ENCODE measurements around the gene GGCT. TPM values are rescaled to one million over a fixed set of nuclear protein-coding genes. Genes with fewer than 3 reads are reported as not detected.
"Not testable (repeated sequence)": the region's sequence is repeated elsewhere in the genome, so short reads cannot be mapped to it uniquely, and the experiment has no call there.

Gene GGCT
- total RNA-seq, 1 donor from 2014 or later, result 160 TPM

DNA sequence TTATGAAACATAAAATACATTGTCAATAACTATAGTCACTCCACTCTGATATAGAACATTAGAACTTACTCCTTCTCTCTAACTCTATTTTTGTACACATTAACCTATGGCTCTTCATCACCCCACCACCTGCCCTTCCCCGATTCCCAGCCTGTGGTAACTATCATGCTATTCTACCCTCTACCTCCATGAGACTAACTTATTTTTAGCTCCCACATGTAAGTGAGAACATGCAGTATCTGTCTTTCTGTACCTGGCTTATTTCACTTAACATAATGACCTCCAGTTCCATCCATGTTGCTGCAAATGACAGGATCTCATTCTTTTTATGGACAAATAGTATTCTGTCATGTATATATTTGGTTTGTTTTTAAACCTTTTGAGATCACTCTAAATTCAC lies 17.3 kb downstream of the GGCT start:
- no peaks in the 10 kb centered on the region for H3K27me3 Mint-ChIP-seq (ENCODE audit: insufficient read depth, low read depth)
- peaks cover 9% of the 10 kb centered on the region for H3K9me3 Mint-ChIP-seq
- no peak overlapping the region for H3K4me3 Mint-ChIP-seq
- Histone ChIP-seq H3F3A (ENCODE audit: low read depth) (no peaks in the 10 kb centered on the region), H2AFZ (replicated peaks) (no peak overlapping the region), H3K36me3 (no peaks in the 10 kb centered on the region), H3K27ac (no peak overlapping the region), H4K20me1 (ENCODE audit: low read depth) (no peaks in the 10 kb centered on the region), H3K9me3 (ENCODE audit: low read depth) (peaks cover 4% of the 10 kb centered on the region), H3K9ac (no peak overlapping the region), H3K27me3 (no peaks in the 10 kb centered on the region), H3K4me3 (no peak overlapping the region), H3K4me1 (no peaks in the 10 kb centered on the region), H3K4me2 (no peak overlapping the region), H3K79me2 (ENCODE audit: low read depth) (no peaks in the 10 kb centered on the region)
- H3K4me1 Mint-ChIP-seq, result no peaks in the 10 kb centered on the region
- H3K36me3 Mint-ChIP-seq, result peaks cover 1% of the 10 kb centered on the region
- DNase-seq (ENCODE audit: low spot score), result no peak
- TF ChIP-seq EZH2 (IDR thresholded peaks at IDR 0.05), result no peak
- TF ChIP-seq EZH2phosphoT487 (IDR thresholded peaks at IDR 0.05), result no peak
- TF ChIP-seq CTCF (IDR thresholded peaks at IDR 0.05), result no peak
- H3K27ac Mint-ChIP-seq, result no peak overlapping the region

- Histone ChIP-seq H3K79me2 (ENCODE audit: low read depth) (no peaks in the 10 kb centered on the region), H3K27me3 (no peaks in the 10 kb centered on the region), H3K4me2 (no peak overlapping the region), H3K4me3 (no peak overlapping the region), H2AFZ (replicated peaks) (no peak overlapping the region), H4K20me1 (ENCODE audit: low read depth) (no peaks in the 10 kb centered on the region), H3F3A (ENCODE audit: low read depth) (no peaks in the 10 kb centered on the region), H3K36me3 (no peaks in the 10 kb centered on the region), H3K27ac (no peak overlapping the region), H3K9ac (no peak overlapping the region), H3K4me1 (no peaks in the 10 kb centered on the region), H3K9me3 (ENCODE audit: low read depth) (peaks cover 4% of the 10 kb centered on the region)
- Mint-ChIP-seq H3K4me1 (no peaks in the 10 kb centered on the region), H3K27ac (no peak overlapping the region), H3K4me3 (no peak overlapping the region), H3K9me3 (peaks cover 3% of the 10 kb centered on the region), H3K27me3 (ENCODE audit: insufficient read depth, low read depth) (no peaks in the 10 kb centered on the region), H3K36me3 (no peaks in the 10 kb centered on the region)
- no peak for DNase-seq (ENCODE audit: low spot score)
- no peak for TF ChIP-seq CTCF (IDR thresholded peaks at IDR 0.05)
- no peak for TF ChIP-seq EZH2 (IDR thresholded peaks at IDR 0.05)
- TF ChIP-seq EZH2phosphoT487 (IDR thresholded peaks at IDR 0.05), result no peak
Observed at GRCh38 chr7:30485667-30486066, 19.0 kb downstream of the GGCT start.

DNA sequence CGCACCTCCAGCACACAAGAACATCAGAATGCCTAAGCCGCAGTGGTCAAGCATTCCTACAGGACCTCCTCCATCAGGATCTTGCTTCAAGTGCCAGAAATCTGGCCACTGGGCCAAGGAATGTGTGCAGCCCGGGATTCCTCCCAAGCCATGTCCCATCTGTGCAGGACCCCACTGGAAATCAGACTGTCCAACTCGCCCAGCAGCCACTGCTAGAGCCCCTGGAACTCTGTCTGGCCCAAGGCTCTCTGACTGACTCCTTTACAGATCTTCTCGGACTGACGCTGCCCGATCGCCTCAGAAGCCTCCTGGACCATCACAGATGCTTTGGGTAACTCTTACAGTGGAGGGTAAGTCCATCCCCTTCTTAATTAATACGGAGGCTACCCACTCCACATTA lies 23.2 kb downstream of the GGCT start:
- H3F3A ChIP-seq (ENCODE audit: low read depth); H3K4me3 Mint-ChIP-seq; H3K4me3 ChIP-seq; H3K36me3 Mint-ChIP-seq; DNase-seq (ENCODE audit: low spot score); H4K20me1 ChIP-seq (ENCODE audit: low read depth); H3K27me3 Mint-ChIP-seq (ENCODE audit: insufficient read depth, low read depth); H3K9me3 Mint-ChIP-seq; H3K27ac Mint-ChIP-seq; H3K9ac ChIP-seq; H3K4me1 ChIP-seq; H3K79me2 ChIP-seq (ENCODE audit: low read depth); H3K9me3 ChIP-seq (ENCODE audit: low read depth); H3K36me3 ChIP-seq; H3K4me2 ChIP-seq; H3K4me1 Mint-ChIP-seq; H2AFZ ChIP-seq (replicated peaks); H3K27ac ChIP-seq: not testable (repeated sequence)
- H3K27me3 ChIP-seq, result peaks cover 37% of the 10 kb centered on the region

DNA sequence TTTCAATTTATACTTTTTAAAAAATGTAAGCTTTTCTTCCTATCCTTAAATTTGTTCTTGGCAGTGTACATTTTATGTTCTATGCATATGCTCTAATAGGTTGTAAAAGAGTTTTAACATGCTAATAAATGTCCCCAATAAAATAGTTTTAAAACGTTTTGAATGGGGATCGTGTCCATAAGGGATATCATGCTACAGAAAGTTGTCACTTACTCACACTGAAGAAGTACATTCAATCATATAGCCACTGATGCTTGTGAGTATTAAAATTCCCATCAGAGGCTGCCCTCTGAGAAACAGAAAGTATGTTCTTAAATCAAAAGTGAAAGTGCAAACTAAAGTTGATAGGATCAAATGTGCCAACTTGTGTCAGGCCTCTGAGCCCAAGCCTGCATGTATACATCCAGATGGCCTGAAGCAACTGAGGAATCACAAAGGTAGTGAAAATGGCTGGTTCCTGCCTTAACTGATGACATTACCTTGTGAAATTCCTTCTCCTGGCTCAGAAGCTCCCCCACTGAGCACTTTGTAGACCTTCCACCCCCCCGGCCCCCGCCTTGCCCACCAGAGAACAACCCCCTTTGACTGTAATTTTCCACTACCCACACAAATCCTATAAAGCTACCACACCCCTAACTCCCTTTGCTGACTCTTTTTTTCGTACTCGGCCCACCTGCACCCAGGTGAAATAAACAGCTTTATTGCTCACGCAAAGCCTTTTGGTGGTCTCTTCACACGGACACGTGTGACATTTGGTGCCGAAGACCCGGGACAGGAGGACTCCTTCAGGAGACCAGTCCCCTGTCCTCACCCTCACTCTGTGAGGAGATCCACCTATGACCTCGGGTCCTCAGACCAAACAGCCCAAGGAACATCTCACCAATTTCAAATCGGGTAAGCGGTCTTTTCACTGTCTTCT lies 25.2 kb downstream of the GGCT start:
- H3K4me3 ChIP-seq, result peak overlapping the region; percentile 71
- H3K9me3 ChIP-seq (ENCODE audit: low read depth), result no peaks in the 10 kb centered on the region
- Mint-ChIP-seq H3K4me1 (peaks cover 3% of the 10 kb centered on the region), H3K27me3 (ENCODE audit: insufficient read depth, low read depth) (no peaks in the 10 kb centered on the region), H3K9me3 (no peaks in the 10 kb centered on the region), H3K36me3 (no peaks in the 10 kb centered on the region), H3K27ac (peak overlapping the region; percentile 55), H3K4me3 (peak overlapping the region; percentile 77)
- H3K27me3 ChIP-seq, result peaks cover 39% of the 10 kb centered on the region
- H3K9ac ChIP-seq, result no peak overlapping the region
- DNase-seq (ENCODE audit: low spot score), result no peak
- no peak for TF ChIP-seq CTCF (IDR thresholded peaks at IDR 0.05)
- no peak for TF ChIP-seq EZH2 (IDR thresholded peaks at IDR 0.05)
- no peak for TF ChIP-seq EZH2phosphoT487 (IDR thresholded peaks at IDR 0.05)
- H2AFZ ChIP-seq (replicated peaks), result no peak overlapping the region
- peaks cover 4% of the 10 kb centered on the region for H3K4me1 ChIP-seq
- peaks cover 9% of the 10 kb centered on the region for H3F3A ChIP-seq (ENCODE audit: low read depth)
- peak overlapping the region; percentile 88 for H3K4me2 ChIP-seq
- no peaks in the 10 kb centered on the region for H3K36me3 ChIP-seq
- H3K27ac ChIP-seq, result no peak overlapping the region
- no peaks in the 10 kb centered on the region for H4K20me1 ChIP-seq (ENCODE audit: low read depth)
- H3K79me2 ChIP-seq (ENCODE audit: low read depth), result no peaks in the 10 kb centered on the region

All from neural progenitor cell (in vitro differentiated cells).